ENCODE measurements around the gene KRT26.

DNA sequence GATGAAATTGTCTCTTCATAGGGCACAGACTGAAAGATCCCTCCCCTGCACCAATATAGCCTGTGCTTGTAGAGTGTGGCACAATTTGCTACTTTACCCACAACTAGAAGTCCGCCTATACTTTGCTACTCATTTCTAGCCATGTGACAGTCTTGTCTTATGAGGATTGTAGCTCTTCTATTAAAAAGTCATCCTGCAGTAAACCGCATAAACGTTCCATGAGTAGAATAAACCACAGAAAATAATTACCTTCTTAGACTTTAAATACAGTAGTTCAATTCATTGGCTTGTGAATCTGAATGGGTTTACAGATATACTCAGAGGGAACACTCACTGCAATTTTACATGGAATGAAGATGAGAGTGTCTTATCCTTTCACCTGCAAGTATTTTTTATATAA lies 6.0 kb upstream of the KRT26 start:
- TF ChIP-seq HOXD13 (CRISPR knock-in tag; IDR thresholded peaks at IDR 0.05; ENCODE audit: borderline replicate concordance) (no peak), ZSCAN30 (tag by site-specific recombination; IDR thresholded peaks at IDR 0.05) (no peak), ZNF501 (tag by site-specific recombination; IDR thresholded peaks at IDR 0.05) (no peak), ZNF521 (tag by site-specific recombination; IDR thresholded peaks at IDR 0.05) (no peak), ZNF211 (tag by site-specific recombination; IDR thresholded peaks at IDR 0.05; ENCODE audit: low read depth) (no peak), ZBTB17 (tag by site-specific recombination; IDR thresholded peaks at IDR 0.05) (no peak)
- TF ChIP-seq, protein P1, sequence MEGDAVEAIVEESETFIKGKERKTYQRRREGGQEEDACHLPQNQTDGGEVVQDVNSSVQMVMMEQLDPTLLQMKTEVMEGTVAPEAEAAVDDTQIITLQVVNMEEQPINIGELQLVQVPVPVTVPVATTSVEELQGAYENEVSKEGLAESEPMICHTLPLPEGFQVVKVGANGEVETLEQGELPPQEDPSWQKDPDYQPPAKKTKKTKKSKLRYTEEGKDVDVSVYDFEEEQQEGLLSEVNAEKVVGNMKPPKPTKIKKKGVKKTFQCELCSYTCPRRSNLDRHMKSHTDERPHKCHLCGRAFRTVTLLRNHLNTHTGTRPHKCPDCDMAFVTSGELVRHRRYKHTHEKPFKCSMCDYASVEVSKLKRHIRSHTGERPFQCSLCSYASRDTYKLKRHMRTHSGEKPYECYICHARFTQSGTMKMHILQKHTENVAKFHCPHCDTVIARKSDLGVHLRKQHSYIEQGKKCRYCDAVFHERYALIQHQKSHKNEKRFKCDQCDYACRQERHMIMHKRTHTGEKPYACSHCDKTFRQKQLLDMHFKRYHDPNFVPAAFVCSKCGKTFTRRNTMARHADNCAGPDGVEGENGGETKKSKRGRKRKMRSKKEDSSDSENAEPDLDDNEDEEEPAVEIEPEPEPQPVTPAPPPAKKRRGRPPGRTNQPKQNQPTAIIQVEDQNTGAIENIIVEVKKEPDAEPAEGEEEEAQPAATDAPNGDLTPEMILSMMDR (tag by site-specific recombination; IDR thresholded peaks at IDR 0.05), result no peak
- TF ChIP-seq, protein P2, sequence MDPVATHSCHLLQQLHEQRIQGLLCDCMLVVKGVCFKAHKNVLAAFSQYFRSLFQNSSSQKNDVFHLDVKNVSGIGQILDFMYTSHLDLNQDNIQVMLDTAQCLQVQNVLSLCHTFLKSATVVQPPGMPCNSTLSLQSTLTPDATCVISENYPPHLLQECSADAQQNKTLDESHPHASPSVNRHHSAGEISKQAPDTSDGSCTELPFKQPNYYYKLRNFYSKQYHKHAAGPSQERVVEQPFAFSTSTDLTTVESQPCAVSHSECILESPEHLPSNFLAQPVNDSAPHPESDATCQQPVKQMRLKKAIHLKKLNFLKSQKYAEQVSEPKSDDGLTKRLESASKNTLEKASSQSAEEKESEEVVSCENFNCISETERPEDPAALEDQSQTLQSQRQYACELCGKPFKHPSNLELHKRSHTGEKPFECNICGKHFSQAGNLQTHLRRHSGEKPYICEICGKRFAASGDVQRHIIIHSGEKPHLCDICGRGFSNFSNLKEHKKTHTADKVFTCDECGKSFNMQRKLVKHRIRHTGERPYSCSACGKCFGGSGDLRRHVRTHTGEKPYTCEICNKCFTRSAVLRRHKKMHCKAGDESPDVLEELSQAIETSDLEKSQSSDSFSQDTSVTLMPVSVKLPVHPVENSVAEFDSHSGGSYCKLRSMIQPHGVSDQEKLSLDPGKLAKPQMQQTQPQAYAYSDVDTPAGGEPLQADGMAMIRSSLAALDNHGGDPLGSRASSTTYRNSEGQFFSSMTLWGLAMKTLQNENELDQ (tag by site-specific recombination; IDR thresholded peaks at IDR 0.05; ENCODE audit: low read depth), result no peak
- TF ChIP-seq, protein P3, sequence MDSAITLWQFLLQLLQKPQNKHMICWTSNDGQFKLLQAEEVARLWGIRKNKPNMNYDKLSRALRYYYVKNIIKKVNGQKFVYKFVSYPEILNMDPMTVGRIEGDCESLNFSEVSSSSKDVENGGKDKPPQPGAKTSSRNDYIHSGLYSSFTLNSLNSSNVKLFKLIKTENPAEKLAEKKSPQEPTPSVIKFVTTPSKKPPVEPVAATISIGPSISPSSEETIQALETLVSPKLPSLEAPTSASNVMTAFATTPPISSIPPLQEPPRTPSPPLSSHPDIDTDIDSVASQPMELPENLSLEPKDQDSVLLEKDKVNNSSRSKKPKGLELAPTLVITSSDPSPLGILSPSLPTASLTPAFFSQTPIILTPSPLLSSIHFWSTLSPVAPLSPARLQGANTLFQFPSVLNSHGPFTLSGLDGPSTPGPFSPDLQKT (IDR thresholded peaks at IDR 0.05; ENCODE audit: borderline replicate concordance, low read depth, low read length), result no peak
- TF ChIP-seq, protein P4, sequence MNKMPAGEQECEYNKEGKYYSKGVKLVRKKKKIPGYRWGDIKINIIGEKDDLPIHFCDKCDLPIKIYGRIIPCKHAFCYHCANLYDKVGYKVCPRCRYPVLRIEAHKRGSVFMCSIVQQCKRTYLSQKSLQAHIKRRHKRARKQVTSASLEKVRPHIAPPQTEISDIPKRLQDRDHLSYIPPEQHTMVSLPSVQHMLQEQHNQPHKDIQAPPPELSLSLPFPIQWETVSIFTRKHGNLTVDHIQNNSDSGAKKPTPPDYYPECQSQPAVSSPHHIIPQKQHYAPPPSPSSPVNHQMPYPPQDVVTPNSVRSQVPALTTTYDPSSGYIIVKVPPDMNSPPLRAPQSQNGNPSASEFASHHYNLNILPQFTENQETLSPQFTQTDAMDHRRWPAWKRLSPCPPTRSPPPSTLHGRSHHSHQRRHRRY (tag by site-specific recombination; IDR thresholded peaks at IDR 0.05), result no peak
- TF ChIP-seq, protein P5, sequence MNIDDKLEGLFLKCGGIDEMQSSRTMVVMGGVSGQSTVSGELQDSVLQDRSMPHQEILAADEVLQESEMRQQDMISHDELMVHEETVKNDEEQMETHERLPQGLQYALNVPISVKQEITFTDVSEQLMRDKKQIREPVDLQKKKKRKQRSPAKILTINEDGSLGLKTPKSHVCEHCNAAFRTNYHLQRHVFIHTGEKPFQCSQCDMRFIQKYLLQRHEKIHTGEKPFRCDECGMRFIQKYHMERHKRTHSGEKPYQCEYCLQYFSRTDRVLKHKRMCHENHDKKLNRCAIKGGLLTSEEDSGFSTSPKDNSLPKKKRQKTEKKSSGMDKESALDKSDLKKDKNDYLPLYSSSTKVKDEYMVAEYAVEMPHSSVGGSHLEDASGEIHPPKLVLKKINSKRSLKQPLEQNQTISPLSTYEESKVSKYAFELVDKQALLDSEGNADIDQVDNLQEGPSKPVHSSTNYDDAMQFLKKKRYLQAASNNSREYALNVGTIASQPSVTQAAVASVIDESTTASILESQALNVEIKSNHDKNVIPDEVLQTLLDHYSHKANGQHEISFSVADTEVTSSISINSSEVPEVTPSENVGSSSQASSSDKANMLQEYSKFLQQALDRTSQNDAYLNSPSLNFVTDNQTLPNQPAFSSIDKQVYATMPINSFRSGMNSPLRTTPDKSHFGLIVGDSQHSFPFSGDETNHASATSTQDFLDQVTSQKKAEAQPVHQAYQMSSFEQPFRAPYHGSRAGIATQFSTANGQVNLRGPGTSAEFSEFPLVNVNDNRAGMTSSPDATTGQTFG (tag by site-specific recombination; IDR thresholded peaks at IDR 0.05; ENCODE audit: borderline replicate concordance), result no peak

Measured in HEK293 (cell line).